ENCODE measurements around the gene DCST1.

- TF ChIP-seq CTCF (IDR thresholded peaks at IDR 0.05; ENCODE audit: low read depth, low read length) (no peak), MYC (IDR thresholded peaks at IDR 0.05; ENCODE audit: low read depth, low read length) (no peak)
Observed at GRCh38 chr1:155044365-155044764, 10.7 kb downstream of the DCST1 start.
